T-helper 1 cell treated with Interleukin-12 subunit alpha and Interleukin-12 subunit beta and Interleukin-4 antibody, amounts not matched to agents 30 μg/mL and 1 μg/mL, for 36 hours (primary cell): Measurements from ENCODE around the gene MFSD2B.
"Not testable (repeated sequence)": the region's sequence is repeated elsewhere in the genome, so short reads cannot be mapped to it uniquely, and the experiment has no call there.

Source experiments
- H3K27ac Mint-ChIP-seq: one replicate; pipeline ENCODE4 v1.8.0; 2021; ENCODE audit warnings: mild to moderate bottlenecking, mixed read lengths
- H3K27me3 Mint-ChIP-seq: one replicate; pipeline ENCODE4 v1.8.0; 2021; ENCODE audit warnings: low read depth, mixed read lengths
- H3K36me3 Mint-ChIP-seq: one replicate; pipeline ENCODE4 v1.8.0; 2021; ENCODE audit warnings: low read depth, mixed read lengths
- H3K4me1 Mint-ChIP-seq: one replicate; pipeline ENCODE4 v1.8.0; 2021; ENCODE audit warnings: low read depth, mixed read lengths
- H3K4me3 Mint-ChIP-seq: one replicate; pipeline ENCODE4 v1.8.0; 2021; ENCODE audit warnings: mild to moderate bottlenecking, moderate library complexity, mixed read lengths
- H3K9me3 Mint-ChIP-seq: one replicate; pipeline ENCODE4 v1.8.0; 2021; ENCODE audit warnings: mixed read lengths

Gene MFSD2B

DNA sequence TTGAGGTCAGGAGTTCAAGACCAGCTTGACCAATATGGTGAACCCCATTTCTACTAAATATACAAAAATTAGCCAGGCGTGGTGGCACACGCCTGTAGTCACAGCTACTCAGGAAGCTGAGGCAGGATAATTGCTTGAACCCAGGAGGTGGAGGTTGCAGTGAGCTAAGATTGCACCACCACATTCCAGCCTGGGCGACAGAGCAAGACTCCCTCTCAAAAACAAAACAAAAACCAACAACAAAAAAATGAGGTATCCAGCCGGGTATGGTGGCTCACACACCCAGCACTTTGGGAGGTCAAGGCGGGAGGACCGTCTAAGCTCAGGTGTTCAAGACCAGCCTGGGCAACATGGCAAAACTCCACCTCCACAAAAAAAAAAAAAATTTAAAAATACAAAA is 5.0 kb downstream of the MFSD2B start:
- H3K27ac Mint-ChIP-seq, H3K4me3 Mint-ChIP-seq, H3K9me3 Mint-ChIP-seq, H3K4me1 Mint-ChIP-seq, H3K36me3 Mint-ChIP-seq: not testable (repeated sequence)
- peaks cover 30% of the 10 kb centered on the region for H3K27me3 Mint-ChIP-seq

DNA sequence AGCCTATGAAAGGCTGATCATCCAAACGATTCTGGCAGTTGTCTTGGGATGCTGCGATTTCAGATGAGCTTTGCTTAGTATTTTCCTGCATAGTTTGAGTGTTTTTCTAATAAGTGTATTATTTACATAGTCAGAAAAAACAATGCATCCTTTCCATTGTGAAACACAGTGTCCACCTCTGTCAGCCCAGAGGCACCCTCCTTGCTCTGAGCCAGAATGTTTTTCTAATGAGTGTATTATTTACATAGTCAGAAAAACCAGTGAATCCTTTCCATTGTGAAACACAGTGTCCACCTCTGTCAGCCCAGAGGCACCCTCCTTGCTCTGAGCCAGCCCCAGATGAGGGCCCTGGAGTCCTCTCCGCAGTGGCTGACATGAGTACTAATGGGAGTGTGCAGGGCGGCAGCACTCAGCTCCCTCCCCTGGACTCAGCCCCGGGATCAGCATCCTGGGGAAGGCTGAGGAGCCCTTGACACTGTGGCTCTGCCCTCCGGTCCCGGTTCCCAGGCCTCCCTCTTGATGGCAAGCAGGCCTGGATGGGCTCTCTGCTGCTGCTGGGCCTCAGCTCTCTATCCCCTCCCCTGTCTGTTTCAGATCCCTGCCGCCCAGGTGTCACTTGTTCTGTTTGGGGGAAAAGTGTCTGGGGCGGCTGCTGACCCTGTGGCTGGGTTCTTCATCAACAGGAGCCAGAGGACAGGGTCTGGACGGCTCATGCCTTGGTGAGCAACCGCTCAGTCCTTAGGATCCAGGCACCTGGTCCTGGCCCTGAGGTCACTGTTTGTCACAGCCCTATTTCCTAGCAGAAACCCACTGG is 5.9 kb downstream of the MFSD2B start:
- Mint-ChIP-seq H3K9me3 (no peaks in the 10 kb centered on the region), H3K27ac (no peak overlapping the region), H3K4me1 (peaks cover 3% of the 10 kb centered on the region), H3K27me3 (peaks cover 27% of the 10 kb centered on the region), H3K4me3 (no peak overlapping the region), H3K36me3 (no peaks in the 10 kb centered on the region)

GRCh38 chr2:24016376-24016761 is 6.5 kb downstream of the MFSD2B start:
- Mint-ChIP-seq H3K4me1 (peaks cover under 1% of the 10 kb centered on the region), H3K27me3 (peaks cover 21% of the 10 kb centered on the region), H3K27ac (no peak overlapping the region), H3K4me3 (no peak overlapping the region), H3K36me3 (no peaks in the 10 kb centered on the region), H3K9me3 (no peaks in the 10 kb centered on the region)

DNA sequence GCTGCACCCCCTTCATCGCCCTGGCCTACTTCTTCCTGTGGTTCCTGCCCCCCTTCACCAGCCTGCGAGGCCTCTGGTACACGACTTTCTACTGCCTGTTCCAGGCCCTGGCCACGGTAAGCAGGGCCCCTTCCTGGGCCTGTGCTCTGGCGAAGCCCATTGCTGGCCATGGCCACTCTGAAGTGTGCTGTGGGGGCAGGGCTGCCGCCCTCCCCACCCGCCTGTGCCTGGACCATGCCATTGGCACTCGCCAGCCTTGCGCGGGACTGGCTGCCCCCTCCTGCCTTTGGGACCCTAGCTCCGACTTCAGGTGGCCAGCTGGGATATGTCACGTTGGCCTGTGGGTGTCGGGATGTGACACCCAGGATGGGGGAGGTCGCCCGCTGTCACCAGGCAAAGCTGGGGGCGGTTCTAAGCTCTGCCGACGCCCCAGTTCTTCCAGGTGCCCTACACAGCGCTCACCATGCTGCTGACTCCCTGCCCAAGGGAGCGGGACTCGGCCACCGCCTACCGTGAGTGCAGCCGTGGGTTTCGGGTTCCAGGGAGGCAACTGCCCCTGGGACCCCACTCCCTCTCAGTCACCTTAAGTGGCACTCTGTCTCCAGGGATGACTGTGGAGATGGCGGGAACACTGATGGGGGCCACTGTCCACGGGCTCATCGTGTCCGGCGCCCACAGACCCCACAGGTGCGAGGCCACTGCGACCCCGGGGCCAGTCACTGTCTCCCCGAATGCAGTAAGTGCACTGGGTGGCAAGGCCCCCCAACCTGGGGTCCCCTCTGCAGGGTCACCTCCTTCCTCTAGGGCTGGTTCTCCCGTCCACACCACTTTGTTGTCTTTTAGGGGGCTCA is 7.2 kb downstream of the MFSD2B start:
- H3K4me1 Mint-ChIP-seq = no peaks in the 10 kb centered on the region
- H3K27ac Mint-ChIP-seq = no peak overlapping the region
- no peaks in the 10 kb centered on the region for H3K36me3 Mint-ChIP-seq
- peaks cover 14% of the 10 kb centered on the region for H3K27me3 Mint-ChIP-seq
- H3K9me3 Mint-ChIP-seq = no peaks in the 10 kb centered on the region
- no peak overlapping the region for H3K4me3 Mint-ChIP-seq

DNA sequence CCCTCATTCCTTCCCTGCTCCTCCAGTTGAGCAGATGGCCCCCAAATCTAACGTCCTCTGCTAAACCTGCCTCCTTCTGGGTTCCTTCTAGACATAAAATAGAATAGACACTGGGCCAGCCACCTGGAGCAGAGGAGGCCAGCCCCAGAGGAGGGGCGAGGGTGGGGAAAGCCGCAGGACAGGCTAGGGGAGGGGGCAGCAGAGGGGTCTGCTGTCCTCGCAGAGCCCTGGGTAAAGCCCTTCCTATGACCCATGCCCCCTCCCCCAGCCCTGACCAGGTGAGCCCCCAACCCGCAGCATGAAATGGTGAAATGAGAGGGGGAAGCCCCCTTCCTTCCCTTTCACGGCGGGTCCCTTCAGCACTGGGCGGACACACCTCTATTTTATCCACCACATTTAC is 7.8 kb downstream of the MFSD2B start:
- no peaks in the 10 kb centered on the region for H3K9me3 Mint-ChIP-seq
- H3K27me3 Mint-ChIP-seq = peaks cover 8% of the 10 kb centered on the region
- no peak overlapping the region for H3K27ac Mint-ChIP-seq
- H3K36me3 Mint-ChIP-seq = no peaks in the 10 kb centered on the region
- H3K4me1 Mint-ChIP-seq = no peaks in the 10 kb centered on the region
- no peak overlapping the region for H3K4me3 Mint-ChIP-seq

DNA sequence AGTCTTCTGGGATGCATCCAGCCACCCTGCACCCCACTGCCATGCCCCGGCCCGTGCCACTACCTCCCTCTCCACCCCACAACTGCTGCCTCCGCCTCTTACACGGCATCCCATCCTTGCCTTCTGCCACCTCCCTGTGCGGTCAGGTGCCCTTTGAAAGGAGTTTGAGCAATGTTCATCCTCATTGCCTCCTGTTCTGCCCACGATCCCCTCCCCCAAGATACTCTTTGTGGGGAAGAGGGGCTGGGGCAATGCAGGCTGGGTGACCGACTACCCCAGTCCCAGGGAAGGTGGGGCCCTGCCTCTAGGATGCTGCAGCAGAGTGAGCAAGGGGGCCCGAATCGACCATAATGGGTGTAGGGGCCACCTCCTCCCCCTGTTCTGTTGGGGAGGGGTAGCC is 8.4 kb downstream of the MFSD2B start:
- H3K27ac Mint-ChIP-seq = no peak overlapping the region
- no peaks in the 10 kb centered on the region for H3K9me3 Mint-ChIP-seq
- no peaks in the 10 kb centered on the region for H3K36me3 Mint-ChIP-seq
- peaks cover 4% of the 10 kb centered on the region for H3K27me3 Mint-ChIP-seq
- no peaks in the 10 kb centered on the region for H3K4me1 Mint-ChIP-seq
- no peak overlapping the region for H3K4me3 Mint-ChIP-seq

GRCh38 chr2:24019729-24020128 is 9.8 kb downstream of the MFSD2B start:
- no peaks in the 10 kb centered on the region for H3K9me3 Mint-ChIP-seq
- H3K4me3 Mint-ChIP-seq = no peak overlapping the region
- H3K4me1 Mint-ChIP-seq = no peaks in the 10 kb centered on the region
- no peak overlapping the region for H3K27ac Mint-ChIP-seq
- no peaks in the 10 kb centered on the region for H3K27me3 Mint-ChIP-seq
- peaks cover 1% of the 10 kb centered on the region for H3K36me3 Mint-ChIP-seq

- H3K27me3 Mint-ChIP-seq = no peaks in the 10 kb centered on the region
- peaks cover 1% of the 10 kb centered on the region for H3K36me3 Mint-ChIP-seq
- H3K27ac Mint-ChIP-seq = no peak overlapping the region
- no peak overlapping the region for H3K4me3 Mint-ChIP-seq
- no peaks in the 10 kb centered on the region for H3K9me3 Mint-ChIP-seq
- H3K4me1 Mint-ChIP-seq = no peaks in the 10 kb centered on the region
These were observed 10.4 kb downstream of the MFSD2B start for GRCh38 chr2:24020244-24020643.

DNA sequence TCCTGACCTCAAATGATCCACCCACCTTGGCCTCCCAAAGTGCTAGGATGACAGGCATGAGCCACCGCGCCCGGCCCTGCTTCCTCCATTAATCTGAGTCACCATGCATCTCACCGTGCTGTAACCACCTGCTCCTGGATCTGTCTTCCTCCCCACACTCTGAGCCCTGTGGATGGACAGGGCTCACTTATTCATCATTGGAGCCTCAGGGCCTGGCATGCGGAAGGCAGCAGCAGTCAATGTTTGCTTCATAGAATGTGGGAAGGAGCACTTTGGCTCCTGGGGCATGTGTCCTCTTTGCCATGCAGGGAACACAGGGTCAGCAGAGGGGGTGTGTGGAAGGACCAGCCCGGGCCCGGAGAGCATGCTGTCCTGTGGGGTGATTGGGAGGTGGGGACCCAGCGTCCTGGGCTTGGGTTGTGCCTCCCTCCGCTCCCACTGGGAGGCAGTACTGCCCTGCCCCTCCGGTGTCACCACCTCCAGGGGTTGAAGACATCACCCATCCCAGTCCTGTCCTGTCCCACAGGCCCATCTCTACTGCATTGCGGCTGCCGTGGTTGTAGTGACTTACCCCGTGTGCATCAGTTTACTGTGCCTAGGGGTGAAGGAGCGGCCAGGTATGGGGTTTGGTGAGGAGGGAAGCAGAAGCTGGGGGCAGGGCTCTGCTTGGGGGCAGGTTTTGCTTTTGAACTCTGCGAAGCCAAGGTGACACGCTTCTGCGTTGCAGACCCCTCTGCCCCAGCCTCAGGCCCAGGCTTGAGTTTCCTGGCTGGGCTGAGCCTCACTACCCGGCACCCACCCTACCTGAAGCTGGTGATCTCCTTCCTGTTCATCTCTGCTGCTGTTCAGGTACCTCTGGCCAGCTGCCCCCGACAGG is 11.5 kb downstream of the MFSD2B start:
- H3K27ac Mint-ChIP-seq = no peak overlapping the region
- H3K36me3 Mint-ChIP-seq = peaks cover 1% of the 10 kb centered on the region
- H3K27me3 Mint-ChIP-seq = no peaks in the 10 kb centered on the region
- H3K9me3 Mint-ChIP-seq = no peaks in the 10 kb centered on the region
- H3K4me1 Mint-ChIP-seq = no peaks in the 10 kb centered on the region
- H3K4me3 Mint-ChIP-seq = no peak overlapping the region

GRCh38 chr2:24022324-24022974 is 12.6 kb downstream of the MFSD2B start:
- Mint-ChIP-seq H3K27me3 (no peaks in the 10 kb centered on the region), H3K27ac (no peak overlapping the region), H3K4me3 (no peak overlapping the region), H3K9me3 (no peaks in the 10 kb centered on the region), H3K4me1 (no peaks in the 10 kb centered on the region), H3K36me3 (peaks cover 1% of the 10 kb centered on the region)

GRCh38 chr2:24022975-24023575 is 13.2 kb downstream of the MFSD2B start:
- Mint-ChIP-seq H3K4me1 (no peaks in the 10 kb centered on the region), H3K27ac (no peak overlapping the region), H3K27me3 (no peaks in the 10 kb centered on the region), H3K9me3 (no peaks in the 10 kb centered on the region), H3K36me3 (peaks cover 1% of the 10 kb centered on the region), H3K4me3 (no peak overlapping the region)

DNA sequence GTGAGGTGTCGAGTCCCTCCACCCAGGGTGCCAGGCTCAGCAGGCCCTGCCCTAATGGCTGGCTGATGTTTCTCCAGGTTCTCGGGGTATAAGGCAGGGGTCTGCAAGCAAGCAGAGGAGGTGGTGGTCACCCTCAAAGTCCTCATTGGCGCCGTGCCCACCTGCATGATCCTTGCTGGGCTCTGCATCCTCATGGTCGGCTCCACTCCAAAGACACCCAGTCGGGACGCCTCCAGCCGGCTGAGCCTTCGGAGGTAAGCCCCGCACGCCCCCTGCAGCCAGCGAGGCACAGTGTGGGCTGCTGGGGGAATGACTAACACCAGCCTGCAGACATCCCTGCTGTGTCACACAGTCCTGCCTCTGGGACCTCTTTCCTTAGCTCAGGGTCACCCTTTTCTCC is 14.1 kb downstream of the MFSD2B start:
- Mint-ChIP-seq H3K36me3 (peaks cover 1% of the 10 kb centered on the region), H3K9me3 (no peaks in the 10 kb centered on the region), H3K27ac (no peak overlapping the region), H3K4me1 (no peaks in the 10 kb centered on the region), H3K27me3 (no peaks in the 10 kb centered on the region), H3K4me3 (no peak overlapping the region)

DNA sequence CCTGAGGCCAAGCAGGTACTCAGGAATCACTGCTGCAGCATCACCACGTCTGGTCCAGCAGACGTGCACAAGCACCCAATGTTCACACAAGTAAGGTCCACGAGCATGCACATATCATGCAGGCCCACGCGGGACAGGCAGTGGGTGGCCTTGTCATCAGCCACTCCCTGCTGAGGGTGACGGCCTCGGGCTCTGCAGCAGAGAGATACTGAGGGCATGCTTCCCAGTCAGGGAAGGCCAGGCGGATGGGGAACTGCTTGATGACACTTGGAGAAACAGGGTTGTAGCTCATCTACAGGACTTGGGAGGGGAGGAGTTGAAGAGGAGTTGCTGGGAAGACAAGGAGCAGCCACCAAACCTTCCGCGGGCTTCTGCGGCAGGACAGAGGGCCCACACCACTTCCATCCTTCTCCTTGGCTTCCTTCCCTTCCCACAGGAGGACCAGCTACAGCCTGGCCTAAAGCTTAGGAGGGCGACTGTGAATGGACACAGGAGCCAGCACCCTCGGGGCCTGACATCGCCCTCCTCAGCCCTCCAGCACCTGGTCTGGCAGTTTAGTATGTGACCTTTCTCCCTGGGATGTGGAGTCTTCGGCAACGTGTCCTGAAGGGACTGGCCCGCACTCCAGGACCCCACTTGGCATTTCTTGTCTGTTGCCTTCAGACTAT is 15.2 kb downstream of the MFSD2B start:
- Mint-ChIP-seq H3K9me3 (no peaks in the 10 kb centered on the region), H3K27ac (no peak overlapping the region), H3K4me1 (no peaks in the 10 kb centered on the region), H3K4me3 (no peak overlapping the region), H3K27me3 (no peaks in the 10 kb centered on the region), H3K36me3 (peaks cover 7% of the 10 kb centered on the region)
